ENCODE results near the gene MCCC2.

- TF ChIP-seq CTCF (IDR thresholded peaks at IDR 0.05): no peak
- no peak for TF ChIP-seq POLR2A (IDR thresholded peaks at IDR 0.05)
These were observed 28.7 kb downstream of the MCCC2 start for GRCh38 chr5:71615809-71616208.

Measured in thyroid gland (tissue), 4 donors.